Measurements from ENCODE around the gene TESMIN. TPM values are rescaled to one million over a fixed set of nuclear protein-coding genes. Genes with fewer than 3 reads are reported as not detected.

Gene TESMIN
- total RNA-seq, 4 donors from 2014 or later: 0.16 to 0.17 TPM; not detected in 2

- Histone ChIP-seq H3K9me3 (no peaks in the 10 kb centered on the region), H3K27me3 (peaks cover 9 to 27% (median 11%) of the 10 kb centered on the region in 3 donors), H3K36me3 (no peaks in the 10 kb centered on the region), H3K4me1 (peaks cover 4% of the 10 kb centered on the region in 2 donors), H3K4me3 (no peak overlapping the region), H3K27ac (no peak overlapping the region)
- ATAC-seq (no peak), DNase-seq (no peak)
- TF ChIP-seq CTCF (IDR thresholded peaks at IDR 0.05 in 4 of 5, conservative IDR thresholded peaks at IDR 0.05 in 1 of 5): no peak
- TF ChIP-seq POLR2A (IDR thresholded peaks at IDR 0.05): no peak
- intact Hi-C loops (cut with DNase I; ENCODE audit: low total_unique reads): no loop called here
- in situ Hi-C loops (cut with MboI; ENCODE audit: low sequenced_read_pairs in 4 of 4): no loop called here
Observed at GRCh38 chr11:68661697-68662603, 89.4 kb downstream of the TESMIN start.

- no peak overlapping the region for H3K27ac ChIP-seq
- H3K27me3 ChIP-seq: peaks cover 4 to 22% (median 11%) of the 10 kb centered on the region in 3 donors
- TF ChIP-seq CTCF (IDR thresholded peaks at IDR 0.05 in 4 of 5, conservative IDR thresholded peaks at IDR 0.05 in 1 of 5) (no peak), POLR2A (IDR thresholded peaks at IDR 0.05) (no peak)
- no peak for ATAC-seq
- intact Hi-C loops (cut with DNase I; ENCODE audit: low total_unique reads) (no loop called here), in situ Hi-C loops (cut with MboI; ENCODE audit: low sequenced_read_pairs in 4 of 4) (no loop called here)
- H3K4me3 ChIP-seq: no peak overlapping the region
- H3K4me1 ChIP-seq: peaks cover 4% of the 10 kb centered on the region in 2 donors
- H3K36me3 ChIP-seq: no peaks in the 10 kb centered on the region
- no peak for DNase-seq
- H3K9me3 ChIP-seq: no peaks in the 10 kb centered on the region
Observed at GRCh38 chr11:68661014-68661413, 90.3 kb downstream of the TESMIN start.

- peaks cover 4 to 20% (median 11%) of the 10 kb centered on the region in 3 donors for H3K27me3 ChIP-seq
- TF ChIP-seq CTCF (IDR thresholded peaks at IDR 0.05 in 4 of 5, conservative IDR thresholded peaks at IDR 0.05 in 1 of 5): no peak
- no peak for TF ChIP-seq POLR2A (IDR thresholded peaks at IDR 0.05)
- H3K9me3 ChIP-seq: no peaks in the 10 kb centered on the region
- H3K27ac ChIP-seq: no peak overlapping the region
- H3K4me1 ChIP-seq: peaks cover 4% of the 10 kb centered on the region in 2 donors
- in situ Hi-C loops (cut with MboI; ENCODE audit: low sequenced_read_pairs in 4 of 4) (no loop called here), intact Hi-C loops (cut with DNase I; ENCODE audit: low total_unique reads) (no loop called here)
- H3K36me3 ChIP-seq: no peaks in the 10 kb centered on the region
- DNase-seq (no peak), ATAC-seq (no peak)
- no peak overlapping the region for H3K4me3 ChIP-seq
Observed at GRCh38 chr11:68660066-68660810, 91.1 kb downstream of the TESMIN start.

- in situ Hi-C loops (cut with MboI; ENCODE audit: low sequenced_read_pairs in 4 of 4) (no loop called here), intact Hi-C loops (cut with DNase I; ENCODE audit: low total_unique reads) (no loop called here)
- TF ChIP-seq CTCF (IDR thresholded peaks at IDR 0.05 in 4 of 5, conservative IDR thresholded peaks at IDR 0.05 in 1 of 5): no peak
- no peak for TF ChIP-seq POLR2A (IDR thresholded peaks at IDR 0.05)
- ATAC-seq (peak; percentile 55 to 75), DNase-seq (peak; percentile 37 to 42)
- Histone ChIP-seq H3K27me3 (peaks cover 4 to 11% (median 8%) of the 10 kb centered on the region in 3 donors), H3K4me3 (no peak overlapping the region), H3K27ac (peak overlapping the region in 2 of 4 donors; percentile 11 to 54), H3K36me3 (no peaks in the 10 kb centered on the region), H3K9me3 (no peaks in the 10 kb centered on the region), H3K4me1 (peaks cover 4% of the 10 kb centered on the region in 2 donors)
Observed at GRCh38 chr11:68659158-68659921, 92.0 kb downstream of the TESMIN start.
